ENCODE measurements around the gene STAG1.

DNA sequence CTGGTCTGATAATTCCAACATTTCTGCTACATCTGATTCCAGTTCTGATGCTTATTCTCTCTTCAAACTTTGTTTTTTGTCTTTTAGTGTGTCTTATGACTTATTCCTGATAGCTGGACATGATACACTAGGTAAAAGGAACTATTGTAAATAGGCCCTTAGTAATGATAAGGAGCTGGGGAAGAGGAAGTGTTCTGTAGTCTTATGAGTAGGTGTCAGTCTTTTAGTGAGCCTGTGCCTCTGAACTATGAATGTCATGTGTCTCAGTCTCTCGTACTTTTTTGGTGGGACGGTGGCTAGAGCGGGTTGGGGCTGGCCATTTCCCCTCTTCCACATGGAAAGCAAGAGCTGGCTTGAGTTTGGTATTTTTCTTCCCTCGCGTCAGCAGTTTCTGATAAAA, 460.9 kb downstream of the STAG1 start:
- TF ChIP-seq JUND (IDR thresholded peaks at IDR 0.05) (no peak), YY1 (IDR thresholded peaks at IDR 0.05; ENCODE audit: low read depth) (no peak), GABPA (IDR thresholded peaks at IDR 0.05; ENCODE audit: low read depth) (no peak), RXRA (IDR thresholded peaks at IDR 0.05; ENCODE audit: borderline replicate concordance, low read depth) (no peak)
- TF ChIP-seq, protein P1, sequence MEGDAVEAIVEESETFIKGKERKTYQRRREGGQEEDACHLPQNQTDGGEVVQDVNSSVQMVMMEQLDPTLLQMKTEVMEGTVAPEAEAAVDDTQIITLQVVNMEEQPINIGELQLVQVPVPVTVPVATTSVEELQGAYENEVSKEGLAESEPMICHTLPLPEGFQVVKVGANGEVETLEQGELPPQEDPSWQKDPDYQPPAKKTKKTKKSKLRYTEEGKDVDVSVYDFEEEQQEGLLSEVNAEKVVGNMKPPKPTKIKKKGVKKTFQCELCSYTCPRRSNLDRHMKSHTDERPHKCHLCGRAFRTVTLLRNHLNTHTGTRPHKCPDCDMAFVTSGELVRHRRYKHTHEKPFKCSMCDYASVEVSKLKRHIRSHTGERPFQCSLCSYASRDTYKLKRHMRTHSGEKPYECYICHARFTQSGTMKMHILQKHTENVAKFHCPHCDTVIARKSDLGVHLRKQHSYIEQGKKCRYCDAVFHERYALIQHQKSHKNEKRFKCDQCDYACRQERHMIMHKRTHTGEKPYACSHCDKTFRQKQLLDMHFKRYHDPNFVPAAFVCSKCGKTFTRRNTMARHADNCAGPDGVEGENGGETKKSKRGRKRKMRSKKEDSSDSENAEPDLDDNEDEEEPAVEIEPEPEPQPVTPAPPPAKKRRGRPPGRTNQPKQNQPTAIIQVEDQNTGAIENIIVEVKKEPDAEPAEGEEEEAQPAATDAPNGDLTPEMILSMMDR (IDR thresholded peaks at IDR 0.05) = no peak
